COR-L47 (cell line): ENCODE results near the gene SPRING1.

Experiments used
- DNase-seq: peaks from one replicate; lab custom pipeline; 2025; lab: John Stamatoyannopoulos, UW

SPRING1 gene

DNA sequence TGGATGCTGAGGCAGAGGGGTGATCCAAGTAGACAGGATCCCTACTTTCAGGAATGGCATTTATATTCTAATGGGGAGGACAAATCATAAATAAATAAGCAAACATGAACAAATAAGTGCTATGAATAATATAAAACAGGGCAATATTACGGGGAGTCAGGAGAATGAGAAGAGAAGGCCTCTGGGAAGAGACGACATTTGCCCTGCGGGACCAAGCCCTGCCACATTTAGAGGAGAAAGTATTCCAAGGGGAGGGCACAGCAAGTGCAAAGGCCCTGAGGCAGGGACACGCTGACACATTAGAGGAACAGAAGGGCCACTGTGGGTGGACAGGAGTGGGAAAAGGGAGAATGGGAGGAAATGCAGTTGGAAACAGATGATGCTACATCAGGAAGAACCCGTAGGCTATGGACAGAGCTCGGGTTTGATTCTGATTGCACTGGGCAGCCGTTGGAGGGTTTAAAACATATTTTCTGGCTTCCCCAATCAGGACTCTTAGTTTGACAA, 1.6 kb upstream of the SPRING1 start:
- no peak for DNase-seq

DNA sequence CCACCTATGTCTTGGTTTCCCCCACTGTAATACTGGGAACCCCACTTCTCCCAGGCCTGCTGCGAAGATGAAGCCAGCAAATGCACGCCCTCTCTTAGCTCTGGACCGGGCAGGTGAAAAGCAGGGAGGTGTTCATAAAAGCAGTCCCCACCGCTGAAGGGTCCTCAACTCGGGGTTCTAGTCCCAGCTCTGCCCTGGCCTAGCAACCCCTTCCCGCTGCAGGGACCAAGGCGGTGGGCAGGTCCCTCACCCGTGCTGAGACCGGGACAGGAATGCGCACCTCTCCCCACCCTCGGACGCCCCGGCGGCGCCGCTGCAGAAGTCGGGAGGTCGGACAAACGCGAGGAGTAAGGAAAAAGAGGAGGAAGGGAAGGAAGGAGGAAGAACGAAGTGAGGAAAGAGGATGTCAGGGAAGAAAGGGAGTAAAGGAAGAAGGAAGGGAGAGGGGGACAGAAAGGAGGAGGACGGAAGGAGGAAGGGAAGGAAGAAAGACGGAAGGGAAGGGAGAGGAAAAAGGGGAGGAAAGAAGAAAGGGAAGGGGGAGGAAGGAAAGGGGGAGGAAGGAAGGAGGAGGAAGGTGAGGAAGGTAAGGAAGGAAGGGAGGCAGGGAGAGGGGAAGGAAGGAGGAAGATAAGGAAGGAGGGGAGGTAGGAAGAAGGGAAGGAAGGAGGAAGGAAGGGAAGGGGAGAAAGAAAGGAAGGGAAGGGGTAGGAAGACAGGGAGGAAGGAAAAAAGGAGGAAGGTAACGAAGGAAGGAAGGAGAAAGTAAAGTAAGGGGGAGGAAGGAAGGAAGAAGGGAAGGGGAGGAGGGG, 701 bp downstream of the SPRING1 start:
- no peak for DNase-seq

DNA sequence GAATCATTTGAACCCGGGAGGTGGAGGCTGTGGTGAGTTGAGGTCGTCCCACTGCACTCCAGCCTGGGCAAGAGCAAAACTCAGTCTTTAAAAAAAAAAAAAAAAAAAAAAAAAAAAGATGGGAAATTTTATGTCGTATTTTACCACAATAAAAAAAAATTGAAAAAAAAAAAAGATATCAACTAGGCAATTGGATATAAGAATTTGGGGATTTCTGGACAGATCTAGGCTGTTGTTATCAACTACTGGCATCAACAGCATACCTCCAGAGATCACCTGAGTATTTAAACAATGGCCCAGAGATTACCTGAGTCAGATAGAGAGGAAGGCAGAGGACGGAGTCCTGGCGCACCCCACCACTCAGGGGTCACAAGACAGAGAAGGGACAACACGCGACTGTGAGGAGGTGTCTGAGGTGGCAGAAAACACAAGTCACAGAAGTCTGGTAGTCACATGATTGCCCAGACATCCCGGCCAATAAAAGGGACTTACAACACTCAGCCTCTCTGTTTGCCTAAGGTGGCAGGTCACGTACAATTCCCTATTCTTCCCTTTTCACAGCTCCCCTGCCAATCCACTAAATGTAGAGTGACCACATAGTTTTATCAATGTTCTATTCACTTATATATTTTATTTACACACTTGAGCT, 1.8 kb downstream of the SPRING1 start:
- DNase-seq, result no peak

DNA sequence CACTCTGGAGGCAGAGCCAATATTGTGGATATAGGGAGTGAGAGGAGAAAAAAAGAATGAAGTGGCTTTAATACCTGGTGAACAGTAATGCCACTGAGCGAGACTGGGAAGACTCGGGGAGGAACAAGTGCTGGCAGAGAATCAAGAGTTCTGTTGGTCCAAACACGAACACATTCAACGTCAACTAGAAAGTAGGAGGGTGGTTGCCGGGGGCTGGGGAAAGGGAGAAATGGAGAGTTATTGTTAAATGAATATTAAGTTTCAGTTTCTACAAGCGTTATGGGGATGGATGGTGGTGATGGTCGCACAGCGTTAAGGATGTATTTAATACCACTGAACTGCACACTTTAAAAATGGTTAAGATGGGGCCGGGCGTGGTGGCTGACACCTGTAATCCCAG, 2.8 kb downstream of the SPRING1 start:
- no peak for DNase-seq

DNA sequence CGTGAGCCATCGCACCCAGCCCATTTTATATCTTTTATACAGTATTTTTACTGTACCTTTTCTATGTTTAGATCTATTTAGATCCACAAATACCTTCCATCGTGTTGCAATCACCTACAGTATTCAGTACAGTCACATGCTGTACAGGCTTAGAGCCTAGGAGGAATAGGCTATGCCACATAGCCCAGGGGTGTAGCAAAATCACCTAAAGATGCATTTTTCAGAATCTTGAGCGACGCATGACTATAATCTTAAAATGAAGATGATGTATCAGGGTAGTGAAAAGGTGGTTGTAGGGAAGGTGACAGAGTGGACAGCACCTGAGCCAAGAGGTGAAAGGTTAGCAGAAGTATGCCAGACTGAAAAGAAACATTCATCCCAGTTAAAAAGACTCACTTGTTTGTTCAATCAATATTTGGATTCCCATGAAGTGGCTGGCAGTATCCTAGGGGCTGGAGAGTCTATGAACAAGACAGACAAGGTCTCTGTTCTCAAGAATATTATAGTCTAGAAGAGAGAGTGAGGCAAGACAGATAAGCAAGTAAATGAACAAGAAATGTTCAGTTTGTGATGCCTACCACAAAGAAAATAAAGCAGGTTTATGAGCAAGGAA, 3.6 kb downstream of the SPRING1 start:
- DNase-seq, result no peak

DNA sequence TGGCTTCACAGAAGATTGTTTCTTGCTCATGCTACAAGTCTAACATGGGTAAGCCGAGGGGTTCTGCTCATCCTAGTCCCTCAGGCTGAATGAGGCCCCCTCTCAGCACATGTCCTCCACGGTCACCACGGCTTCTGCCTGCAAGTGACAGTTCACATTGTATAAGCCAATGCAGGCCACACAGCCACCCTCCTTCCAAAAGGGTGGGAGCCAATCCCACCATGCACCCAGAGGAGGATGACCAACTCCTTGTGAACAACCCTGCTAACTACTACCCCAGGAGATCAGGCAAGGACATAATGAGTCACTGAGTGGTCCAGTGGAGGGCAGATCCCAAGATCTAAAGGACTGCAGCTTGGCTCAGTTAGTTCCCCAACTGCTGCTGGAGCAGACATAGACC, 6.1 kb downstream of the SPRING1 start:
- DNase-seq, result no peak

DNA sequence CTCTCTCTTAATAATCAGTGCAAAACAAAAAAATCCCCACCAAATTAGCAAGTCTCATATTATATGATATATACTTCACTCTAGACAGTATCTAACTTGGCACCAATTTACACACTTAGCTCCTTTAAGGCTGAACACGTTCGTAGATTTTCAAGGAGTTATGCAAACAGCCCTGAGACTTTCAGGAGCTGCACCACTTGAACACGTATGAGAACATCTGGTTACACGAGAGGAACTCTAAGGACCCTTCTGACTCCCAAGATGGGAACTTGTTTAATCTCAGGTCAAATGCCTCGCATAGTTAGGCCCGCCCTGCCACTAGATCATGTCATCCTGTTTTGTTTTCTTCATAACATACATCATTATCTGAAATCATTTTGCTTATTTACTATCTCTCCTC, 10.0 kb downstream of the SPRING1 start:
- no peak for DNase-seq

DNA sequence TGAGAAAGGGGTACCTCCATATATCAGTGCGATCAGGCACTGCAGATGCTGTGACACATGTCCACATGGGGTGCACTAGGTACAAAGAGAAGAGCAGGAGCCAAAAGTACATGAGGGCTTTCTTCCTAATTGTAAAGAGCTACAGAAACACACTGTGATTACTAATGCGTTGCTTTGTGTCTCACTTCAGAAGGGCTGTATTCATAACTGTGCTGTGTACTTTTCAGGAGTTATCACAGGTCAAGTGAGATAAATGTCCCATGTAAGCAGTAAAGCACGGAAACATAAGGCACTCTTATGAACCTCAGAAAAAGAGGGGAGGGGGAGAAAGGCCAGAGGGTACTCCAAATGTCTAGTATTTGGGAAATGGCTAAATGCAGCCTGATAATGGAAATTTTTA, 10.6 kb downstream of the SPRING1 start:
- DNase-seq, result no peak

DNA sequence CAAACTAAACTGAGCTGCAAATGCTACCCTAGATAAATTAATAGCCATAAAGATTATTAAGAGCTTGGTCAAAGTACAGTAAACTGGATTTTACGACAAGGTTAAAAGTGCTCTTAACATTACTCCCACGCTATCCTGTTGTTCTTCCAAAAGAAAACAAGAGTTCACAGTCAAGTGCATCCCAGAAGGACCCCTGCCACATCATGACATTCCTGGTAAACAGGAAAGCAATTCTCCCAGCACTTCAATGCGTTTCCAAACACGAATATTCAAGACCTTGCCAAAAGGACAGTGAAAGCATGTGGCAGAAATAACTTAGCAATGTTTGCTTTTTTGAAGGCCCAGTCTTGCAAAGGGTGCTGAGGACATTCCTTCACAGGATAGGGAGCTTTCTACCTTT, 11.2 kb downstream of the SPRING1 start:
- no peak for DNase-seq

DNA sequence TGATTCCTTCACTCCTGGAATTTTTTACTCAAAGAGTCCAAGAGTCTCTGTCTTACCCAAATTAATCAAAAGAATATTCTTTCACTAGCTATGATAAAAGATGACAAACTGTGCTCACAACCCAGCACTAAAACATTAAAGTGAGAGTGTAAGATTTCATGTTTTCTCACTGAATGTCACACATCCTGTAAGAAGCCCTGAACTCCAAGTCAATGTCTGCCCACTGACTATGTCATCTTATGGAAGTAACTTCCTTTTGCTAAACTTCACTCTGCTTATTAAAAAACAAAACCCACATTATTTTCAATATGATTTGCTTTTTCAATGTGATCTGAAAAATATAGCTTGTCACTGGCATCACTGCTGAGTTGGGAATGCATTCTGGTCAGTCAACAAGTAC, 15.6 kb downstream of the SPRING1 start:
- no peak for DNase-seq

DNA sequence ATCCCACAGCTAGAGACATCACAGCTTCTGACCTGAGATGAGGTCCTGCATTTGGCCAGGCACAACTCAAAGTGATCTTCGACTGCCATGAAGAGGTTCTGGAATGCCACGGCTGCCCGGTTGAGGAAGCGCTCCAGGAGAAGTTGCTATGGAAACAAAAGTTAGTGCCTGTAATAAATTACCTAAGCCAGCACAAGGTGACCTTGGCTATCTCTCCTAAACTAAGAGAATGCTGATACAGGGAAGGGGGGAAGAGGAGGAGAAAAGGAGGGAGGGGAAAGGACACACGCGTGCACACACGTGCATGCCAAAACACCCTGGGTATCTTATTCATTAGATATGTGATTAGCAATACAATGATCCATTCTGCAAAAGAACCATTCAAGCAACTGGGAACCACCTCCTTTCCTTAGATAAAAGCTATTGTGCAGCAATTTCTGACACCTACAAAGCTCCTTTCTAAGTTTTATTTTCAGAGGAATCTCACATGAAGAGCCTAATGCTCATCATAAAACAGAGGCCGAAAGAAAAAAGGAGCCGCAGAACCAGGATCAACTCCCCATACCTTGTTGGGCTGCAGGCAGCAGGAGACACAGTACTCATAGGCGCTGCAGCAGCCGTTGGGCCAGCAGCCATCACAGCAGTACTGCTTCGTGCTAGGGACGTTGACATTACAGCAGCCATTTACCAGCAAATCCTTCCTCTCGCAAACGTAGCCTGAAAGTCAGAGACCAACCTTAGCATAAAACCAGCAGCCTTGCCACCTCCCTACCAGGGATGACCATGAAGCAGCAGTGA, 17.9 kb downstream of the SPRING1 start:
- DNase-seq, result no peak

DNA sequence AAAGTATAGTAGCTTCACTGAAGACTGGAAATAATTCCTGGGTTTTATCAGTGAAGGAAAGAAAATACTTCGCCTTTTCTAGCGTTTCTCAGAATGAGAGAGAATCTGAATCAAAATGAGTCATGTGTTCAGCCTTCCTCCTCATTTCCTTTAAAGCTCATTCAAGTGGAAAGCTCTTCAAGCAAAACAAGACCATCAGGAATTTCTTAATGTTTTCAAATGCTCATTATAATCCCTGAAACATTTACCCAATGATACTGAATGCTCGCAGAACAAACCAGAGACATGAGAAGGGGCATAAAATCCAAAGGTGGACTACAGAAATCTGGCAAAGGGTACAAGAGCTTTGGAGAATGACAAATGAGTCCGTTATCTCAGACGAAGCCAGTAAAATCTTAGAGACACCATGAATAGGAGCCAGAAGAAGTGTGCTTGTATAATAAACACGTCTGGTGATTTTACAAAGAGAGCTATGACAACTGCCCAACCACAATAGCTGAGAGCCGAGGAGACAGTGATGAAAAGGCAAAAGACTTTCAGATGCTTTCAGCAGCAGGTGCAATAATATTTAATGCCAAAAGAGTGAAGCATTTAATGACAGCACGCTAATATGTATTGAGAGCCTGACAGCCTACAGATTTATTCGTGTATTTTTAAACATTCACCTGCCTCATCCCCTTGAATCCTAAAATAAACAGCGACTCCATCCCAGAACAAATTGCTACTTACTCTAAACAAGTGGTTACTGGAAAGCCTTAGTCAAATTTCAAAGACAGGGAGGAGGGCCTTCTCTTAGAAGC, 19.0 kb downstream of the SPRING1 start:
- DNase-seq, result no peak

DNA sequence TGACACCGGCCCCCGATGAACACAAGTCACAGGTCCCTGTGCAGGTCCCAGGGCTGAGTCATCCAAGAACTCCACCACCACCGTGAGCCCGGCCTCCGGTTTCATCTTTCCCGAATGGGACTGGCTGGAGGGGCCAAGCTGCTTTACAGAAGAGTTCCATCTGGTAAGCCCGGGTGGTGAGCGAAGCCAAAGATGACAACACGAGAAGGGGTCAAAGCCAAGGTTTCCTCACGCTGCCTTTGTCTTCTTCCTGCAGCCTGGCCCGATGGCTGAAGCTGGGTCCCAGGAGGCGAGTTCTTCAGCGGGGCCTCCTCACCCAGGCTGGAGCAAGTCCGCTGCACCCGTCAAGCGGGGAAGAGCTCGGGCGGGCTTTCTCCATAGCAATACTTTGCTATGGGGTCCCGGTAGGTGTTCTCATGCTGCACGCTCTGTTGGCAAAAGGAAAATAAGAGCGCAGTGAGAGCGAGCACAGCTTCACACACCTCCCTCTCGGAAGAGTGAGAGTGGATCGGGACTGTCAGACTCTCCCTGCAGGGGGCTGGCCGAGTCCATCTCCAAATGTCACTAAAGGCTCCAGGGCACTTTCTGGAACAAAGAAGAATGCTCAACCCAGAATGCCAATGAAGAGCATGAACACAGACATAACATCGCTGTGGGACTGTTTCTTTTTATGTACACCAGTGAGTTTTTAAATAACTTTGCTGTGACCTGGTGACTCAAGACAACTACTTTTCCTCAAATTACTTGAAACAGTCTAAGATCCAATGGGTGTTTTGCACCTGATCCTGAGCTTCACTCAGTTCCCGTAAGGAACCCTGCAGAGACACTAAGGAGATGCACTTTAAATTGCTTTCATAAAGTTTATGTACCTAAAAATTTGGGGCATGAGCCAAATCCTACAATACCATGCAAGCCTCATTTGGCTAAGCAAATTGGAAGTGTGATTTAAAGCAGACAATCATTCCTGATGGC, 20.1 kb downstream of the SPRING1 start:
- no peak for DNase-seq

DNA sequence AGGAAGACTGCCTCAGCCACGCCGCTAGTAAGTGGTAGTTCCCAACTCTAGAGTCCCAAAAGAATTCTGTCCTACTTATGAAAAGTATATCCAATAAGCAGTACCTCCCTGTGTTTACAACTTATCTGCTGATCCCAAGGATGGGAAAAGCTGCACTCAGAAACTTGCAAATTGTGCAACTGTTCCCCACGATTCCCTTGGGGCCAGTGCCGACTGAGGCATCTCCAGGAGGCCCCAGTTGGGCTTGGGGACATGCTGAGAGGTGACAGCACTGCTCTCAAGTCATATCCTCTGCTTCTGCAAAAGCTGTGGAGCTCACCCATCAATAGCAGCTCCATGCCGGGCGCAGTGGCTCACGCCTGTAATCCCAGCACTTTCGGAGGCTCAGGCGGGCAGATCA, 23.7 kb downstream of the SPRING1 start:
- no peak for DNase-seq

DNA sequence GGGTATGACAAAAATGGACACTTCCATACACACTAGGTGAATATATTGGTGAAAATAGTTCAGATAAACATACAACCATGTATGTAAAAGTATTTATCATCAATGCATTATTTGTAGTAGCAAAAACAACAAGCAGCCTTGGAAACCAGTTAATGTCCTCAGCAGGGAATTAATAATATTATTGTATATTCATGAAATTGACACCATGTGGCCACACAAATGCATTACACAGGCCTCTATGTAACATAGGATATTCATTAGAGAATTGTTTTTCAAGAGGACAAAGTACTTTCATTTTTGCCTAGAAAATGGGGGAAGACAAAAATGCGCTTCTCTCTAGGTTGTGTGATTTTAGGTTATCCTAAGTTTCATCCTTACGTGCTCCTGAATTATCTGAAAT, 24.3 kb downstream of the SPRING1 start:
- DNase-seq, result no peak

DNA sequence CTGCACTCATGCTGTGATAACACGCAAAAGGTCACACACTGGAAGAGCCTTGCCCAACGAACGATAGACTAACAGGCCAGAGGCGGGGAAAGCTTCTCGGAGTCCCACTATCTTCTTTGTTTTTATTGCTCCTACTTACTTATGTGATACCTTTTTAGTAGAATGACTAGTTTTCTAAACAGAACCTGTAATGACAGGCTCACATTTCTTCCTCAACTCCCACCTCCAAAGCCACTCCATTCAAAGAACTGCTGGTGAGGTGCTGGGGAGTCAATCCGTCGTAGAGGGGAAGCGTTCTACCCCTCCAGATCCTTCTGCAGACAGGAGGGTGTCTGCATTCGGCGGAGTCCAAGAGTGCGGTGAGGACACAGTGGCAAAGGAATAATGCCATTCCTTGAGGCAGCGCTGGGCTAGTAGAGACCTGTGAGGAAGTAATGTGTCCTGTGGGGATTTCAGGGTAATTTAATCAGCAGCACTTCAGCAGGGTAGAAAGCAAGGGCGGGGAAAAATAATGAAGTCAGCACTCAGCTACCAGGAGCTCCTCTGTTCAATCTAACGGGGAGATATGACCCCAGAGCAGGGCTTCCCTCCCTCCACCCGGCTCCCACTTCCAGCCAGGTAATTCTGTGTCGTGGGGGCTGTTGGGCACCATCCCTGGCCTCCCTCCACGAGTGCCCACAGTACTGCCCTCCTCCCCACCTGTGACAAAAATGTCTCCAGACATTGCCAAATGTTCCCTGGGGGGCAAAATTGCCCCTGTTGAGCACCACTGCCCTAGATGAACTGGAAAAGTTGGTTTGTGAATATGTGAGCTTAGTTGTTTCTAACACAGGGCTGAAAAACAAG, 25.2 kb downstream of the SPRING1 start:
- no peak for DNase-seq

DNA sequence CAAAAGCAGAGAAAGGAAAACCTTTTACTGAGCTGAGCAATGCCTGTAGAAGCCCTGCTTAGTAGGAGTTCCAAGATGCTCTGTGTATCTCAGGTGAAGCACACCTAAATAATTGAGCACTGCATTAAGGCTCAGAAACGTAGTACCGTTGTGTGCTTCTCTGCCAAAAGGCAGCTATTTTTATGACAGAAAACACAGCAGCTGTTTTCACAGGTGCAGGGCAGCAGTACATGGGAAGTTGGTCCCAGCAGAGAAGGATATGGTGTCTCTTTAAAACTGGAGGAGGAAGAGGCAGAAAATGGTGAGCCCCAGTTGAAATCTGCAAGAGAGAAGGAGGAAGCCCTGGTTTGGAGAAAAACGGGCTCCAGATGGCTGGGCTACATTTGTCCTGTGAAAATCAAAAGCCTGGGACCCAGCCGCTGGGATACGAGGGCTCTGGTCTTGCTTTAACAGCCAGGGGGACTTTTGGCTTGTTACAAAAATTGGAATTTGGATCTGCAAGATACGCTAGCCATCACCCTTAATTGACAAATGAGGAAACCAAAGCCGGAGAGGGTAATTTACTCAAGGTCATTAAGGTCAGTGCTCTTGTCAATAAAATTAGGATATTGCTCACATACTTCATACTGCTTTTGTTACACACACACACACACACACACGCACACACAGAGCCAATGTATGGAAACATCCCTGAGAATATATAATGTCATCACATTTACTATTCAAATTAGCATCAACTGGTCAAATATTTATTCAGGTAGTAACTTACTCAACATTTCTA, 27.3 kb downstream of the SPRING1 start:
- no peak for DNase-seq

DNA sequence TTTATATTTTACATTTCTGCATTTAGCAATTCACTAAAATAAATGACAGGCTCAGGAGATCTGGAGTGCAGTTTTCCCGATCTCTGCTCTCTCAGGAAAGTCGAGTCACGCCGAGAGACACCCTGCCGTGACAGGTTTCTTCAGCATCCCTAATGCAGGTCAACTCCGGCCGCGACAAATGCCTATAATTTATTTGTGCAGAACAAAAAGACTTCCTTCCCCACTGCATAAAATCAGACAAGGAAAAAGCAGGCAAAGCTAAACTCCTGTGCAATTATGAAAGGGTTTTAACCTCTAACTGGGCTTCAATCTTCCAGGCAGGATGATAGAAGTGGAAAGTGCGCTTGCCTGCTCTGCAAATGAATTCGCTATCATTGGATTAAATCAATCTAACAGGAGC, 28.1 kb downstream of the SPRING1 start:
- no peak for DNase-seq
